PC-3 (cell line): ENCODE results near the gene PFKL. TPM values are rescaled to one million over a fixed set of nuclear protein-coding genes. Genes with fewer than 3 reads are reported as not detected.

ENCODE experiments used
- ATAC-seq: fragments of 200-7000 bp; cut with Tn5 transposase; 2 replicates; pipeline ENCODE4 v1.9.1; 2020; ENCODE audit warnings: mild to moderate bottlenecking, moderate library complexity
- BruUV-seq: library from RNA; stranded (reverse); fragments of 400-500 nt; replicated peaks from 2 replicates; lab custom pipeline; 2021; lab: Mats Ljungman, UMichigan
- CTCF ChIA-PET: fragments of 300-600 bp; sonication (Branson Sonifier 250); formaldehyde crosslinking; loops from one replicate; lab custom pipeline; 2022; ENCODE audit warnings: antibody characterized with exemption; lab: Charles Lee
- POLR2A ChIA-PET: fragments of 300-600 bp; sonication (Branson Sonifier 250); formaldehyde crosslinking; loops from one replicate; lab custom pipeline; 2022; ENCODE audit warnings: antibody characterized with exemption; ENCODE audit not compliant: unreplicated experiment; lab: Charles Lee
- DNase-seq: peaks from one replicate; pipeline ENCODE4 v3.0.0-alpha.2; 2015
- H2AFZ ChIP-seq: fragments of 300-600 bp; sonication (generic); 2 replicates; pipeline ENCODE4 v1.6.0; 2016; ENCODE audit warnings: antibody characterized with exemption, low read length
- H3F3A ChIP-seq: fragments of 300-600 bp; sonication (generic); one replicate; pipeline ENCODE4 v1.6.0; 2017; ENCODE audit warnings: antibody characterized with exemption, low read length, control low read depth, mild to moderate bottlenecking; ENCODE audit not compliant: unreplicated experiment
- H3K27ac ChIP-seq: fragments of 300-600 bp; sonication (generic); 2 replicates; pipeline ENCODE4 v1.5.1; 2016; ENCODE audit warnings: mild to moderate bottlenecking, low read length
- H3K27me3 ChIP-seq: fragments of 300-600 bp; sonication (generic); 2 replicates; pipeline ENCODE4 v1.6.1; 2016; ENCODE audit warnings: low read length, mixed read lengths
- H3K36me3 ChIP-seq: fragments of 300-600 bp; sonication (generic); 2 replicates; pipeline ENCODE4 v1.6.1; 2016; ENCODE audit warnings: low read depth, mixed run types, low read length, mixed read lengths
- H3K4me1 ChIP-seq: fragments of 300-600 bp; sonication (generic); 2 replicates; pipeline ENCODE4 v1.5.1; 2016; ENCODE audit warnings: low read length; ENCODE audit not compliant: insufficient read depth
- H3K4me2 ChIP-seq: fragments of 300-600 bp; sonication (generic); 2 replicates; pipeline ENCODE4 v1.6.0; 2016; ENCODE audit warnings: low read length
- H3K4me3 ChIP-seq: fragments of 300-600 bp; sonication (generic); 2 replicates; pipeline ENCODE4 v1.5.1; 2016; ENCODE audit warnings: mild to moderate bottlenecking, low read length, mixed read lengths
- H3K79me2 ChIP-seq: fragments of 300-600 bp; sonication (generic); 2 replicates; pipeline ENCODE4 v1.6.1; 2017; ENCODE audit warnings: low read length, mixed read lengths
- H3K9ac ChIP-seq: fragments of 300-600 bp; sonication (generic); 2 replicates; pipeline ENCODE4 v1.6.0; 2016; ENCODE audit warnings: mild to moderate bottlenecking, low read length
- H3K9me2 ChIP-seq: fragments of 300-600 bp; sonication (generic); replicated peaks from 2 replicates; pipeline ENCODE4 v1.6.1; 2016; ENCODE audit warnings: mixed run types, low read length, mixed read lengths
- H3K9me3 ChIP-seq: fragments of 300-600 bp; sonication (generic); 2 replicates; pipeline ENCODE4 v1.6.1; 2016; ENCODE audit warnings: low read length, mixed read lengths
- H4K20me1 ChIP-seq: fragments of 300-600 bp; sonication (generic); 2 replicates; pipeline ENCODE4 v1.6.1; 2016; ENCODE audit warnings: low read length, mixed read lengths
- EZH2 ChIP-seq: fragments of 300-600 bp; sonication (generic); IDR thresholded peaks from one replicate; pipeline ENCODE4 v1.6.1; 2017; ENCODE audit warnings: antibody characterized with exemption, mild to moderate bottlenecking, low read length; ENCODE audit not compliant: unreplicated experiment
- EZH2phosphoT487 ChIP-seq: fragments of 300-600 bp; sonication (generic); IDR thresholded peaks from 2 replicates; pipeline ENCODE4 v1.6.1; 2018; ENCODE audit warnings: mild to moderate bottlenecking, antibody characterized with exemption, low read length, borderline replicate concordance
- intact Hi-C: fragments of 100-400 bp; cut with micrococcal nuclease; formaldehyde crosslinking; loops from 2 replicates; pipeline ENCODE4 v1.9.0; 2023
- total RNA-seq: library from RNA; depleted of rRNA; stranded (reverse); fragments of >200 nt; gene quantifications from 2 replicates; pipeline ENCODE4 v1.2.3, GENCODE V29; 2014
- TF ChIP-seq, protein P1 (sequence below): fragments of 300-600 bp; sonication (generic); conservative IDR thresholded peaks from 2 replicates; pipeline ENCODE4 v1.5.1; 2017; ENCODE audit warnings: antibody characterized with exemption, low read depth, mild to moderate bottlenecking, low read length

The PFKL gene
- total RNA-seq, 1 experiment from 2014 or later = 223 TPM

DNA sequence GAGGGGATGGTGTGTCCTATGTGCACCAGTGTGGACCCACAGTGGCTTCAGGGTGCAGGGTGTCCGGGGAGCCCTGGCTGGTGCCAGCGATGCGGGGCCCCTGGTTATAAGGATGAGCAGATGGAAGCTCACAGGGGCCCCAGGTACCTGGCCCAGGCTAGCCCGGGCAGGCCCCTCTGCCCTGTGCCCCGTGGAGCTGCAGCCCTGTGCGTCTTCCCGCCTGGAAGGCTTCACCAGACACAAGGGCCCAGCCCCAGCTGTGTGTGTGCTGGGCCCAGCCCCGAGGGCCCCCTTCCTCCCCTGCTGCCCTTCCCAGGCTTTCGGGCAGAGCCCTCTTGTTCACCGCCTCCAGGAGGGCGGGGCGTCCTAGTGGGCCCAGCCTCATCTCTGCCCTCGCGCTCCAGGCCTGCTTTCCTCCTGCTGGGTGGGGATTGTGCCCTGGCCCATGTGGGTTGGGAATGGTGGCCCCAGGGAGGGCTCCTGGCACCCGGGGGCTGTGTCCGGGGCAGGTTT is 15.9 kb downstream of the PFKL start:
- H3K27ac ChIP-seq = no peak overlapping the region
- DNase-seq (no peak), ATAC-seq (no peak)
- no TSS peak for BruUV-seq
- CTCF ChIA-PET = interaction anchor here (0.7 kb wide), 1 partner anchor 52 kb away, joined by 3 read pairs; no protein-coding TSS in a partner anchor
- no peak overlapping the region for H3K4me2 ChIP-seq
- H3K9ac ChIP-seq = no peak overlapping the region
- H3K36me3 ChIP-seq = peaks cover 19% of the 10 kb centered on the region; the same call in 1 of the 2 replicates
- no peaks in the 10 kb centered on the region for H3F3A ChIP-seq
- no peak overlapping the region for H2AFZ ChIP-seq
- H3K9me3 ChIP-seq = no peaks in the 10 kb centered on the region
- TF ChIP-seq, protein P1, sequence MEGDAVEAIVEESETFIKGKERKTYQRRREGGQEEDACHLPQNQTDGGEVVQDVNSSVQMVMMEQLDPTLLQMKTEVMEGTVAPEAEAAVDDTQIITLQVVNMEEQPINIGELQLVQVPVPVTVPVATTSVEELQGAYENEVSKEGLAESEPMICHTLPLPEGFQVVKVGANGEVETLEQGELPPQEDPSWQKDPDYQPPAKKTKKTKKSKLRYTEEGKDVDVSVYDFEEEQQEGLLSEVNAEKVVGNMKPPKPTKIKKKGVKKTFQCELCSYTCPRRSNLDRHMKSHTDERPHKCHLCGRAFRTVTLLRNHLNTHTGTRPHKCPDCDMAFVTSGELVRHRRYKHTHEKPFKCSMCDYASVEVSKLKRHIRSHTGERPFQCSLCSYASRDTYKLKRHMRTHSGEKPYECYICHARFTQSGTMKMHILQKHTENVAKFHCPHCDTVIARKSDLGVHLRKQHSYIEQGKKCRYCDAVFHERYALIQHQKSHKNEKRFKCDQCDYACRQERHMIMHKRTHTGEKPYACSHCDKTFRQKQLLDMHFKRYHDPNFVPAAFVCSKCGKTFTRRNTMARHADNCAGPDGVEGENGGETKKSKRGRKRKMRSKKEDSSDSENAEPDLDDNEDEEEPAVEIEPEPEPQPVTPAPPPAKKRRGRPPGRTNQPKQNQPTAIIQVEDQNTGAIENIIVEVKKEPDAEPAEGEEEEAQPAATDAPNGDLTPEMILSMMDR = no peak
- TF ChIP-seq EZH2 = no peak
- TF ChIP-seq EZH2phosphoT487 = no peak
- no peaks in the 10 kb centered on the region for H3K27me3 ChIP-seq
- no peak overlapping the region for H3K4me3 ChIP-seq
- no peaks in the 10 kb centered on the region for H4K20me1 ChIP-seq
- no peaks in the 10 kb centered on the region for H3K79me2 ChIP-seq
- no peaks in the 10 kb centered on the region for H3K9me2 ChIP-seq
- no peaks in the 10 kb centered on the region for H3K4me1 ChIP-seq
- intact Hi-C loops = no loop called here
- POLR2A ChIA-PET = no interaction called here

DNA sequence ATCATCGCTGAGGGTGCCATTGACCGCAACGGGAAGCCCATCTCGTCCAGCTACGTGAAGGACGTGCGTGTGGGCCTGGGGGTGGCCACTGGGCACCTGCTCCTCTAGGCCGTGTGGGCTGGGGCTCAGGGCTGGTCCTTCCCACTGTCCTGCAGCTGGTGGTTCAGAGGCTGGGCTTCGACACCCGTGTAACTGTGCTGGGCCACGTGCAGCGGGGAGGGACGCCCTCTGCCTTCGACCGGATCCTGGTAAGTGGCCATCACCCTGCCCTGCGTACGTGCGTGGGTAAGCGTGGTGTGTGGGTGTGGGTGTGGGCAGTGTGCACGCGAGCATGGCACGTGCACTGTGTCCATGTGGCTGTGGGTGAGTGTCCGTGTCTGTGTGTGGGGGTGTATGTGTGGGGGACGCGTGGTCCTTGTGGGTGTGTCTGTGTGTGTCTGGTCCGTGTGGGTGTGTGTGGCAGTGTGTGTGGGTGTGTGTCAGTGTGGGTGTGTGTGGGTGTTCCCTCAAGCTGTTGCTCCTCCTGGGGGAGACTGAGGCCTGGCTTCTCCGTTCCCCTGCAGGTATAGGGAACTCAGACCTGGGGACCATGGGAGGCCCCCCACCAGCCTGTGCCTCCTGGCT is 16.5 kb downstream of the PFKL start:
- no peak overlapping the region for H3K4me2 ChIP-seq
- no peak overlapping the region for H3K9ac ChIP-seq
- no peak overlapping the region for H2AFZ ChIP-seq
- H3K9me3 ChIP-seq = no peaks in the 10 kb centered on the region
- ChIA-PET POLR2A (no interaction called here), CTCF (no interaction called here)
- H3K4me1 ChIP-seq = no peaks in the 10 kb centered on the region
- H3F3A ChIP-seq = no peaks in the 10 kb centered on the region
- no TSS peak for BruUV-seq
- no peak overlapping the region for H3K4me3 ChIP-seq
- H3K27ac ChIP-seq = no peak overlapping the region
- no peaks in the 10 kb centered on the region for H4K20me1 ChIP-seq
- H3K36me3 ChIP-seq = peaks cover 13% of the 10 kb centered on the region; the same call in 1 of the 2 replicates
- H3K79me2 ChIP-seq = no peaks in the 10 kb centered on the region
- no peaks in the 10 kb centered on the region for H3K27me3 ChIP-seq
- no peaks in the 10 kb centered on the region for H3K9me2 ChIP-seq
- intact Hi-C loops = no loop called here
- TF ChIP-seq EZH2phosphoT487 = no peak
- TF ChIP-seq, protein P1 = no peak
- no peak for TF ChIP-seq EZH2
- DNase-seq (no peak), ATAC-seq (no peak)

DNA sequence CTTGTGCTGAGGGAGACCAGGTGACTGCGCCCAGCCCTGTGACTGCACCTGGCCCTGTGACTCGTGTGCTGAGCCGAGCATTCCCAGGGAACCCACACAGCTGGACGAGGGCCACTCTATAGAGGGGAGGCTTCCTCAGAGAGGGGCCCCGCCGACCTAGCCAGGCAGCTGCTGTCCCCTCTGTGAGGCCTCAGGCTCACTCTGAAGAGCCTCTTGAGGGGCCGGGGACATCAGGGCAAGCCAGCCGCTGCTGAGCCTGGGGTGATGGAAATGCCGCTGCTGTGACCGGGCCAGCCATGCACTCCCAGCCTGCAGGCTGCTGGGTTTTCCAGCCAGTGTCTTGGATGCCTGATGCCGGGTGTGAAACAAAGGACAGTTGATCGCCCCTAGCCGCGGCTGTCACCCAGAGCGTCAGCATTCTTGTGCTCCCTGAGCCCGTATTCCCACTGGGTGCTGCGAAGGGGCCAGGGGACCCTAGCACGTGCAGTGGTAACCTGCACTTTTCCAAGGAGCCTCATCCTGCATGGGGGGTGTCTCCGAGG is 17.5 kb downstream of the PFKL start:
- Histone ChIP-seq H3K27me3 (no peaks in the 10 kb centered on the region), H3F3A (no peaks in the 10 kb centered on the region), H3K9me2 (no peaks in the 10 kb centered on the region), H3K36me3 (peaks cover 16% of the 10 kb centered on the region; the same call in 1 of the 2 replicates), H3K4me3 (no peak overlapping the region), H2AFZ (no peak overlapping the region), H3K27ac (no peak overlapping the region), H4K20me1 (no peaks in the 10 kb centered on the region), H3K79me2 (no peaks in the 10 kb centered on the region), H3K4me1 (no peaks in the 10 kb centered on the region), H3K9ac (no peak overlapping the region), H3K4me2 (no peak overlapping the region), H3K9me3 (no peaks in the 10 kb centered on the region)
- no peak for DNase-seq
- intact Hi-C loops = no loop called here
- no peak for ATAC-seq
- no TSS peak for BruUV-seq
- CTCF ChIA-PET = no interaction called here
- TF ChIP-seq EZH2phosphoT487 = no peak
- TF ChIP-seq EZH2 = no peak
- TF ChIP-seq, protein P1 = no peak
- POLR2A ChIA-PET = no interaction called here
